A673 (cell line): Measurements from ENCODE around the gene STARD10. TPM values are rescaled to one million over a fixed set of nuclear protein-coding genes. Genes with fewer than 3 reads are reported as not detected.

ENCODE experiments used
- BruUV-seq: library from RNA; stranded (reverse); fragments of 400-500 nt; replicated peaks from 2 replicates; lab custom pipeline; 2021; lab: Mats Ljungman, UMichigan
- CTCF ChIA-PET: fragments of 300-600 bp; sonication (Branson Sonifier 250); formaldehyde crosslinking; loops from one replicate; lab custom pipeline; 2022; ENCODE audit warnings: antibody characterized with exemption; lab: Charles Lee
- POLR2A ChIA-PET: fragments of 300-600 bp; sonication (Branson Sonifier 250); formaldehyde crosslinking; loops from one replicate; lab custom pipeline; 2022; ENCODE audit warnings: antibody characterized with exemption; ENCODE audit not compliant: low non-redundant PET; lab: Charles Lee
- DNase-seq: peaks from one replicate; pipeline ENCODE4 v3.0.0-alpha.2; 2015; ENCODE audit warnings: low spot score
- H3K27ac ChIP-seq: fragments of 200-600 bp; sonication (generic); 2 replicates; pipeline ENCODE4 v1.5.1; 2016; ENCODE audit warnings: mixed run types, low read depth, mild to moderate bottlenecking, mixed read lengths, antibody characterized with exemption, low read length; ENCODE audit not compliant: poor library complexity, severe bottlenecking
- H3K27me3 ChIP-seq: fragments of 200-600 bp; sonication (generic); replicated peaks from 2 replicates; pipeline ENCODE4 v1.6.1; 2017; ENCODE audit warnings: mixed run types, low read depth, mild to moderate bottlenecking, mixed read lengths, antibody characterized with exemption, low read length; ENCODE audit not compliant: insufficient read depth, poor library complexity
- H3K36me3 ChIP-seq: fragments of 200-600 bp; sonication (generic); 2 replicates; pipeline ENCODE4 v1.6.1; 2016; ENCODE audit warnings: mixed run types, mild to moderate bottlenecking, mixed read lengths, antibody characterized with exemption, low read length; ENCODE audit not compliant: insufficient read depth, poor library complexity, severe bottlenecking
- H3K4me1 ChIP-seq: fragments of 200-600 bp; sonication (generic); 2 replicates; pipeline ENCODE4 v1.6.1; 2017; ENCODE audit warnings: mixed run types, mild to moderate bottlenecking, mixed read lengths, antibody characterized with exemption, low read length; ENCODE audit not compliant: insufficient read depth, poor library complexity, severe bottlenecking
- H3K4me3 ChIP-seq: fragments of 200-600 bp; sonication (generic); 2 replicates; pipeline ENCODE4 v1.5.1; 2016; ENCODE audit warnings: low read depth, mixed run types, mild to moderate bottlenecking, mixed read lengths, low read length; ENCODE audit not compliant: poor library complexity, severe bottlenecking
- H3K9me3 ChIP-seq: fragments of 200-600 bp; sonication (generic); 2 replicates; pipeline ENCODE4 v1.6.1; 2016; ENCODE audit warnings: mixed run types, low read depth, mild to moderate bottlenecking, mixed read lengths, antibody characterized with exemption, low read length; ENCODE audit not compliant: poor library complexity, severe bottlenecking
- EZH2 ChIP-seq: fragments of 200-600 bp; sonication (generic); IDR thresholded peaks from 2 replicates; pipeline ENCODE4 v1.6.1; 2017; ENCODE audit warnings: borderline replicate concordance, low read depth, mild to moderate bottlenecking, mixed read lengths, antibody characterized with exemption, low read length; ENCODE audit not compliant: poor library complexity, severe bottlenecking
- intact Hi-C: fragments of 100-400 bp; cut with micrococcal nuclease; formaldehyde crosslinking; loops from one replicate; pipeline ENCODE4 v1.10.0; 2022; ENCODE audit not compliant: unreplicated experiment
- total RNA-seq: library from RNA; stranded (reverse); gene quantifications from 2 replicates; pipeline ENCODE4 v1.2.3, GENCODE V29; 2021
- TF ChIP-seq, protein P1 (sequence below): fragments of 300-800, 200-600 bp; sonication (generic); conservative IDR thresholded peaks from 2 replicates; pipeline ENCODE4 v1.5.1; 2017; ENCODE audit warnings: low read depth, mild to moderate bottlenecking, antibody characterized with exemption, low read length, moderate library complexity, mixed read lengths

Gene STARD10
- total RNA-seq, 1 experiment from 2014 or later, result 16.9 TPM

DNA sequence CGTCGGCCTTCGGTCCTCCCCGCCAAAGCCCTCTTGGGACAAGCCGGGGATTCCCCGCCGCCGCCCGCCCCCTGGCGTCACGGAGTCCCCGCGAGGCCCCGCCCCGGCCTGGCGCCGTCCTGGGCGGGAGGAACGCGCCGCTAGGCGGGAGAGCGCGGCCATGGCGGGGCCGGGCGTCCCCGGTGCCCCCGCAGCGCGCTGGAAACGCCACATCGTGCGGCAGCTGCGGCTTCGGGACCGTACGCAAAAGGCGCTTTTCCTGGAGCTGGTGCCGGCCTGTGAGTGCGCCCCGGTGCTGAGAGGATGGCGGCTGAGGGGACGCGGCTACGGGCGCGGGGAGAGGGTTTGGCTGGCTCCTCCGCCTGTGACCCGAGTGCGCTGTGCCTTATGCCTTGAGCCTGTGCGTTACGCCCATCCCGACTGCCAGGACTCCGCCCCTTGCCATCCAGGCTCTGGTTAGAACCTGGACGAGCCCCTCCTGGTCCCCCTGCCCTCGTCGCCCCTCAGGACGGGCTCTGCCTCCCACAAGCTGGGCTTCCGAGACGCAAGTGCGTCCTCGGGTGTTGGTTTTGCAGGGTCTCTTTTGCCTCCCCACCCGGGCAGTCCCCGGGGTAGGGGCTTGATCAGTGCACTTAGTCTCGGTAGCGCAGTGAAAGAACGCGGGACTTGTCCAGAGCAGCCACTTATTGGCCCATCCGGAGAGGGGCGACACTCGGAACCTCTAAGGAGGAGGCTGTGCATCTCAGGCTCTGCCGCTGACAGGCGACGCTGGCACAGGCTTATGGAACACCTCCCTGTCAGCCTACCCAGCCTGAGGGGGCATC, 20.7 kb upstream of the STARD10 start, which contains the start of gene ATG16L2:
Gene ATG16L2 (plus strand): TSS at position 126 of the 824 bp plus-strand sequence. CDS start 35 bp downstream, at position 161.
- POLR2A ChIA-PET, result interaction anchor here (0.6 kb wide), 1 partner anchor 17 kb away, joined by 3 read pairs; no protein-coding TSS in a partner anchor
- CTCF ChIA-PET, result interaction anchor here (1.0 kb wide), 1 partner anchor 92 kb away, joined by 4 read pairs; no protein-coding TSS in a partner anchor
- peak; percentile 93 for DNase-seq
- no peaks in the 10 kb centered on the region for H3K9me3 ChIP-seq
- BruUV-seq, result TSS peak; percentile 45
- peaks cover 14% of the 10 kb centered on the region for H3K4me1 ChIP-seq
- peak within 1 kb of the TSS; percentile 75 for H3K4me3 ChIP-seq
- H3K27me3 ChIP-seq, result no peaks in the 10 kb centered on the region
- peak within 1 kb of the TSS; percentile 100 for H3K27ac ChIP-seq
- intact Hi-C loops, result no loop called here
- no peak for TF ChIP-seq EZH2
- TF ChIP-seq, protein P1, sequence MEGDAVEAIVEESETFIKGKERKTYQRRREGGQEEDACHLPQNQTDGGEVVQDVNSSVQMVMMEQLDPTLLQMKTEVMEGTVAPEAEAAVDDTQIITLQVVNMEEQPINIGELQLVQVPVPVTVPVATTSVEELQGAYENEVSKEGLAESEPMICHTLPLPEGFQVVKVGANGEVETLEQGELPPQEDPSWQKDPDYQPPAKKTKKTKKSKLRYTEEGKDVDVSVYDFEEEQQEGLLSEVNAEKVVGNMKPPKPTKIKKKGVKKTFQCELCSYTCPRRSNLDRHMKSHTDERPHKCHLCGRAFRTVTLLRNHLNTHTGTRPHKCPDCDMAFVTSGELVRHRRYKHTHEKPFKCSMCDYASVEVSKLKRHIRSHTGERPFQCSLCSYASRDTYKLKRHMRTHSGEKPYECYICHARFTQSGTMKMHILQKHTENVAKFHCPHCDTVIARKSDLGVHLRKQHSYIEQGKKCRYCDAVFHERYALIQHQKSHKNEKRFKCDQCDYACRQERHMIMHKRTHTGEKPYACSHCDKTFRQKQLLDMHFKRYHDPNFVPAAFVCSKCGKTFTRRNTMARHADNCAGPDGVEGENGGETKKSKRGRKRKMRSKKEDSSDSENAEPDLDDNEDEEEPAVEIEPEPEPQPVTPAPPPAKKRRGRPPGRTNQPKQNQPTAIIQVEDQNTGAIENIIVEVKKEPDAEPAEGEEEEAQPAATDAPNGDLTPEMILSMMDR, result no peak; the same call in 1 of the 2 replicates
- H3K36me3 ChIP-seq, result no peaks in the 10 kb centered on the region

GRCh38 chr11:72813740-72814285, 20.0 kb upstream of the STARD10 start:
- peak overlapping the region; percentile 75 for H3K4me3 ChIP-seq
- POLR2A ChIA-PET, result no interaction called here
- no TSS peak for BruUV-seq
- CTCF ChIA-PET, result interaction anchor here (1.0 to 1.7 kb wide), 4 partner anchors 20 to 347 kb away, joined by 4 to 9 read pairs (median 5); partner anchors contain the start of gene STARD10
- no peaks in the 10 kb centered on the region for H3K27me3 ChIP-seq
- H3K4me1 ChIP-seq, result peaks cover 14% of the 10 kb centered on the region
- H3K27ac ChIP-seq, result peak overlapping the region; percentile 100
- peak; percentile 86 for DNase-seq
- peaks cover 2% of the 10 kb centered on the region for H3K36me3 ChIP-seq
- TF ChIP-seq, protein P1, result no peak
- intact Hi-C loops, result no loop called here
- no peaks in the 10 kb centered on the region for H3K9me3 ChIP-seq

GRCh38 chr11:72812967-72813739, 19.3 kb upstream of the STARD10 start:
- ChIA-PET CTCF (interaction anchor here (1.6 to 1.7 kb wide), 3 partner anchors 19 to 348 kb away, joined by 4 to 9 read pairs (median 6); partner anchors contain the start of gene STARD10), POLR2A (no interaction called here)
- intact Hi-C loops, result no loop called here
- Histone ChIP-seq H3K27me3 (no peaks in the 10 kb centered on the region), H3K4me3 (peak overlapping the region; percentile 75), H3K9me3 (no peaks in the 10 kb centered on the region), H3K27ac (peak overlapping the region; percentile 100), H3K4me1 (peaks cover 14% of the 10 kb centered on the region), H3K36me3 (peaks cover 2% of the 10 kb centered on the region)
- BruUV-seq, result TSS peak; percentile 62
- TF ChIP-seq EZH2, result no peak
- TF ChIP-seq, protein P1, result peak; percentile 78
- DNase-seq, result peak; percentile 83
